GM12878 (cell line): ENCODE results near the gene NDUFS6. TPM values are rescaled to one million over a fixed set of nuclear protein-coding genes. Genes with fewer than 3 reads are reported as not detected.

Source experiments
- ATAC-seq: fragments of 200-7000 bp; cut with Tn5 transposase; 3 replicates; pipeline ENCODE4 v1.9.1; 2020; ENCODE audit warnings: mild to moderate bottlenecking, moderate library complexity
- BruUV-seq: library from RNA; stranded (reverse); fragments of 400-500 nt; replicated peaks from 2 replicates; lab custom pipeline; 2021; lab: Mats Ljungman, UMichigan
- CTCF ChIA-PET: fragments of 300-600 bp; sonication (Branson Sonifier 250); formaldehyde crosslinking; extraction: SDS; loops from one replicate; lab custom pipeline; 2021; ENCODE audit warnings: inconsistent platforms; lab: Yijun Ruan, JAX
- POLR2A ChIA-PET: fragments of 350-600 bp; formaldehyde crosslinking; extraction: SDS; loops from one replicate; lab custom pipeline; 2021; ENCODE audit warnings: inconsistent platforms; lab: Charles Lee
- RAD21 ChIA-PET: fragments of 300-600 bp; sonication (Branson Sonifier 250); formaldehyde crosslinking; loops from one replicate; lab custom pipeline; 2023; ENCODE audit warnings: antibody characterized with exemption; ENCODE audit not compliant: unreplicated experiment; lab: Charles Lee
- SMC1A ChIA-PET: fragments of 300-600 bp; sonication (Branson Sonifier 250); formaldehyde crosslinking; loops from one replicate; lab custom pipeline; 2023; ENCODE audit not compliant: unreplicated experiment, uncharacterized antibody; lab: Charles Lee
- DNase-seq: peaks from one replicate; pipeline ENCODE4 v3.0.0-alpha.2; 2011; ENCODE audit warnings: low read depth, low spot score
- FAIRE-seq: peaks from 3 replicates; lab custom pipeline; 2011; peaks lifted over from hg19 to GRCh38; lab: Jason Lieb, UNC
- H2AFZ ChIP-seq: 2 replicates; pipeline ENCODE4 v1.6.0; 2011; ENCODE audit warnings: low read depth, low read length, control low read depth; ENCODE audit not compliant: control insufficient read depth
- H3K27ac ChIP-seq: 2 replicates; pipeline ENCODE4 v1.5.1; 2011; ENCODE audit warnings: control low read depth; ENCODE audit not compliant: control insufficient read depth, insufficient read depth
- H3K27me3 ChIP-seq, 2 experiments: replicated peaks in 1 of 2; 2 replicates each; pipeline versions ENCODE4 v1.6.0 to v1.6.1; 2011; ENCODE audit warnings: low read length in 1 of 2; ENCODE audit not compliant: control insufficient read depth in 2 of 2, insufficient read depth in 2 of 2
- H3K36me3 ChIP-seq, 2 experiments: 2 replicates each; pipeline ENCODE4 v1.5.1; 2011; ENCODE audit warnings: low read length in 1 of 2; ENCODE audit not compliant: control insufficient read depth in 2 of 2, insufficient read depth in 2 of 2
- H3K4me1 ChIP-seq: 2 replicates; pipeline ENCODE4 v1.6.1; 2011; ENCODE audit warnings: mild to moderate bottlenecking, low read length, moderate library complexity, mixed read lengths; ENCODE audit not compliant: control insufficient read depth, insufficient read depth
- H3K4me2 ChIP-seq: 2 replicates; pipeline ENCODE4 v1.6.0; 2011; ENCODE audit warnings: control low read depth; ENCODE audit not compliant: control insufficient read depth, insufficient read depth
- H3K4me3 ChIP-seq: fragments of 200-600 bp; sonication (generic); 2 replicates; pipeline ENCODE4 v1.5.1; 2016
- H3K79me2 ChIP-seq: 2 replicates; pipeline ENCODE4 v1.6.0; 2011; ENCODE audit warnings: low read length; ENCODE audit not compliant: control insufficient read depth, insufficient read depth
- H3K9ac ChIP-seq: 2 replicates; pipeline ENCODE4 v1.8.0; 2011; ENCODE audit warnings: low read length, control low read depth, mixed read lengths; ENCODE audit not compliant: control insufficient read depth, insufficient read depth
- H3K9me3 ChIP-seq: replicated peaks from 3 replicates; pipeline ENCODE4 v1.5.1; 2011; ENCODE audit warnings: mild to moderate bottlenecking, low read length; ENCODE audit not compliant: control insufficient read depth, insufficient read depth
- H4K20me1 ChIP-seq: 2 replicates; pipeline ENCODE4 v1.6.0; 2011; ENCODE audit not compliant: control insufficient read depth, insufficient read depth
- CTCF ChIP-seq, 3 experiments: IDR thresholded peaks in 2 of 3; conservative IDR thresholded peaks in 1 of 3; 2 replicates each; pipeline ENCODE4 v1.5.1; 2011; ENCODE audit warnings: low read depth in 3 of 3, low read length in 3 of 3, mild to moderate bottlenecking in 3 of 3, control low read depth in 2 of 3, moderate library complexity in 2 of 3, inconsistent platforms in 1 of 3, mixed read lengths in 1 of 3; ENCODE audit not compliant: control insufficient read depth in 2 of 3, insufficient read depth in 1 of 3; ENCODE audit errors: extremely low read depth in 1 of 3
- POLR2A ChIP-seq: IDR thresholded peaks from 2 replicates; pipeline ENCODE4 v1.6.1; 2011; ENCODE audit warnings: low read depth, mild to moderate bottlenecking, low read length
- RAD21 ChIP-seq: IDR thresholded peaks from 2 replicates; pipeline ENCODE4 v1.6.1; 2011; ENCODE audit warnings: mild to moderate bottlenecking, low read depth, low read length, moderate library complexity; ENCODE audit not compliant: insufficient read depth
- RAD51 ChIP-seq: fragments of 450-650 bp; IDR thresholded peaks from 2 replicates; pipeline ENCODE4 v1.6.1; 2016; ENCODE audit warnings: moderate library complexity, mild to moderate bottlenecking, inconsistent platforms
- RUNX3 ChIP-seq: IDR thresholded peaks from 2 replicates; pipeline ENCODE4 v1.6.1; 2012; ENCODE audit warnings: low read length, inconsistent platforms
- SMC3 ChIP-seq: IDR thresholded peaks from 2 replicates; pipeline ENCODE4 v1.6.1; 2011; ENCODE audit warnings: low read length, improper control_type of control experiment, borderline replicate concordance
- ZBTB33 ChIP-seq: fragments of 450-650 bp; IDR thresholded peaks from 2 replicates; pipeline ENCODE4 v1.6.1; 2017; ENCODE audit warnings: mild to moderate bottlenecking
- ZNF24 ChIP-seq: fragments of 450-650 bp; IDR thresholded peaks from 2 replicates; pipeline ENCODE4 v1.6.1; 2017; ENCODE audit warnings: antibody characterized with exemption, mild to moderate bottlenecking
- WGBS: methylation state at CpG from one replicate; pipeline ENCODE4 v1.1.6; 2016; ENCODE audit warnings: low lambda C conversion rate; ENCODE audit not compliant: insufficient replicate concordance, insufficient coverage; ENCODE audit errors: missing lambda C conversion rate; 5-methylcytosine and 5-hydroxymethylcytosine counted together
- in situ Hi-C: fragments of 300-500 bp; cut with MboI; formaldehyde crosslinking; loops from 9 replicates; pipeline ENCODE4 v1.14.3; 2018; ENCODE audit warnings: mixed read lengths
- intact Hi-C: fragments of 100-400 bp; cut with micrococcal nuclease; formaldehyde crosslinking; loops from one replicate; pipeline ENCODE4 v1.14.2; 2022; ENCODE audit not compliant: unreplicated experiment
- polyA plus RNA-seq, 11 experiments: library from polyadenylated mRNA; depleted of rRNA in 4 of 11; unstranded in 6 of 11; stranded (reverse) in 5 of 11; fragments of >200 nt; fragmentation: Nextera tagmentation in 4 of 11; fragmentation: Illumina TruSeq in 1 of 11; extraction: Ambion mirVana in 4 of 11; extraction: Trizol in 1 of 11; gene quantifications; 1 replicate in 1 of 11; 2 replicates in 10 of 11; pipeline versions ENCODE4 v1.2.1 to v1.2.3, GENCODE V29; 2011 to 2016; ENCODE audit warnings: inconsistent platforms in 2 of 11, missing spikeins in 2 of 11, low read depth in 1 of 11
- total RNA-seq, 4 experiments: library from RNA; depleted of rRNA in 3 of 4; stranded (reverse); fragments of >200 nt in 3 of 4; fragmentation: Illumina TruSeq in 1 of 4; extraction: Trizol in 1 of 4; gene quantifications; 2 replicates each; pipeline versions ENCODE4 v1.2.1 to v1.2.3, GENCODE V29; 2013 to 2021

Gene NDUFS6
- total and polyA plus RNA-seq, 10 of the 15 experiments (the other 5 are each of a cell fraction or from before 2014, with no cell fraction given), result 20.7 to 213 (median 58.3) TPM

GRCh38 chr5:1763548-1763911 lies 37.7 kb upstream of the NDUFS6 start:
- TF ChIP-seq ZNF24 (peak; percentile 68), ZBTB33 (peak; percentile 95), POLR2A (no peak), RUNX3 (no peak), CTCF (IDR thresholded peaks at IDR 0.05 in 2 of 3, conservative IDR thresholded peaks at IDR 0.05 in 1 of 3; ENCODE audit: control insufficient read depth in 2 of 3, extremely low read depth in 1 of 3, insufficient read depth in 1 of 3, low read depth in 3 of 3, low read length in 3 of 3) (peak; percentile 69 to 81 (median 79)), RAD51 (no peak), SMC3 (peak; percentile 71), RAD21 (peak; percentile 77)
- TF ChIP-seq, all 136 proteins: peak for 5
- no peaks in the 10 kb centered on the region for H4K20me1 ChIP-seq
- peaks cover 0 to 3% of the 10 kb centered on the region in 2 experiments; a peak in 2 of 4 replicates for H3K27me3 ChIP-seq
- FAIRE-seq (no peak), ATAC-seq (peak; percentile 91), DNase-seq (no peak)
- H3K4me2 ChIP-seq, result no peak overlapping the region
- H3K79me2 ChIP-seq, result no peaks in the 10 kb centered on the region
- RAD21 ChIA-PET, result interaction anchor here (0.5 to 3.9 kb wide), 8 partner anchors 9 to 276 kb away, joined by 3 to 12 read pairs (median 4); partner anchors contain the start of gene NDUFS6
- POLR2A ChIA-PET, result no interaction called here
- 32% methylated on average over 15 of the region's 15 CpGs for WGBS
- no TSS peak for BruUV-seq
- in situ Hi-C loops (no loop called here), intact Hi-C loops (loop anchor here (1.0 to 5.0 kb wide), 3 partner anchors 39 to 275 kb away; partner anchors contain the start of gene NDUFS6)
- no peaks in the 10 kb centered on the region for H3K36me3 ChIP-seq
- CTCF ChIA-PET, result interaction anchor here (0.7 to 3.0 kb wide), 20 partner anchors 10 to 283 kb away, joined by 3 to 20 read pairs (median 4); partner anchors contain the start of gene NDUFS6
- no peak overlapping the region for H3K4me3 ChIP-seq
- SMC1A ChIA-PET, result interaction anchor here (0.6 to 1.9 kb wide), 7 partner anchors 9 to 273 kb away, joined by 3 to 7 read pairs (median 5); partner anchors contain the start of gene NDUFS6
- H2AFZ ChIP-seq, result no peak overlapping the region
- no peaks in the 10 kb centered on the region for H3K4me1 ChIP-seq
- no peaks in the 10 kb centered on the region; the same call in 2 of the 3 replicates for H3K9me3 ChIP-seq
- H3K27ac ChIP-seq, result no peak overlapping the region
- H3K9ac ChIP-seq, result no peak overlapping the region
